ENCODE results near the gene TCOF1.
"Not testable (repeated sequence)": the region's sequence is repeated elsewhere in the genome, so short reads cannot be mapped to it uniquely, and the experiment has no call there.

TCOF1 gene

DNA sequence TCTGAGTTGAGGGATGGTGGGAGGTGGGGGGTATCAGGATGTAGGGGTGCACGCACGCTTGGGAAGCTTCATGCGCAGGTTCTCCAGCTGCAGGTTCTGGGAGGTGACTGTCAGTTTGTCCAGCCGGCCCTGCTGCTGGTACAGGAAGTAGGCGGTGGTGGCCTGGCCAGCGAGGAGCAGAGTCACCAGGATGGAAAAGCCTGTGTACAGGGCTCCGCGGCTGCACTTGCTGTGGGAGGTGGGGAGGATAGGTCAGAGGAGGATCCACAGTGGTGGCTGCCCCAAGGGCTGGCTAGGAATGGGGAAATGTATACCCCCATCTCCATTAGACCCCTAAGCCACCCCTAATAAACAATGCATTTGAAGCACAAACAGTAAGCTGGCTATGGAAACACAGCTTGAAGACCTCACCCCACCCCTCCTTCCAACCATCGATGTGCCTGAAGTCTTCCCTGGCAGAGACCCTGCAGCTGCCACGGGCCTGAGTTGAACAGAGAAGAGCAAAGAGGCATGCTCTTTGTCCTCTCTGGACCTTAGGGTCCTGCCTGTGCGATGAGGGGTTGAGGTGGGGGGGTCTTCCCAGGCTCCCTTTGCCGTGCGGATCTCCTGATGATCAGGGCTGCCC is 49.7 kb downstream of the TCOF1 start:
- DNase-seq = no peak

DNA sequence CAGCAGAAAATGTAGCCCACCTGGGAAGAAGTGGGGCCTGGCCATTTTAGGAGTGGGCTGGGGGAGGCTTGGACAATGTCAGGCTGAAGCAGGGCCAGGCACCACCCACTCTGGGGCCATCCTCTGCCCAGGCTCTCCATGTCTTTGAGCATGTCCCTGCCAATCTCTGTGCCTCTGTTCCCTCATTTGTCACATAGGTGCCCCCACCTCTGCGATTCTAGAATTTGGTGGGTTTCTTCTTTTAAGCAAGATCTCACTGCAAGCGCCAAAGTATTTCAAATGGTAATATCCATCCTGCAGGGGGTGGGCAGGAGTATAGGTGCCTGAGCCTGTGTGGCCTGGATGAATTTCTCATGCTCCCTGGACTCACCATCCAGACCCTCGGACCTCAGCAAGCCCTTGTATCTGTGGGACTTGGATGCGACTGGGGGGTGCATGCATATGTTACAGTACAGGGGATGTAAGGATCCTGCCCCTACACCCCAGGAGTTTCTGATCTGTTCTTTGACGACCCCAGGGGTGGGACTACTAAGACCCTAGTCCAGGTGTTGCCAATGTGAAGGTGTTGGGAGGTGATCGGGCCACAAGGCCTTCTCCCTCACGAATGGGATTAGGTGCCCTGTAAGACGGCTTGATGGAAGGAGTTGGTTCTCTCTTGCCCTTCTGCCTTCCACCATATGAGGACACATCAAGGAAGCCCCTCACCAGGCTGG is 50.9 kb downstream of the TCOF1 start:
- no peak for DNase-seq

DNA sequence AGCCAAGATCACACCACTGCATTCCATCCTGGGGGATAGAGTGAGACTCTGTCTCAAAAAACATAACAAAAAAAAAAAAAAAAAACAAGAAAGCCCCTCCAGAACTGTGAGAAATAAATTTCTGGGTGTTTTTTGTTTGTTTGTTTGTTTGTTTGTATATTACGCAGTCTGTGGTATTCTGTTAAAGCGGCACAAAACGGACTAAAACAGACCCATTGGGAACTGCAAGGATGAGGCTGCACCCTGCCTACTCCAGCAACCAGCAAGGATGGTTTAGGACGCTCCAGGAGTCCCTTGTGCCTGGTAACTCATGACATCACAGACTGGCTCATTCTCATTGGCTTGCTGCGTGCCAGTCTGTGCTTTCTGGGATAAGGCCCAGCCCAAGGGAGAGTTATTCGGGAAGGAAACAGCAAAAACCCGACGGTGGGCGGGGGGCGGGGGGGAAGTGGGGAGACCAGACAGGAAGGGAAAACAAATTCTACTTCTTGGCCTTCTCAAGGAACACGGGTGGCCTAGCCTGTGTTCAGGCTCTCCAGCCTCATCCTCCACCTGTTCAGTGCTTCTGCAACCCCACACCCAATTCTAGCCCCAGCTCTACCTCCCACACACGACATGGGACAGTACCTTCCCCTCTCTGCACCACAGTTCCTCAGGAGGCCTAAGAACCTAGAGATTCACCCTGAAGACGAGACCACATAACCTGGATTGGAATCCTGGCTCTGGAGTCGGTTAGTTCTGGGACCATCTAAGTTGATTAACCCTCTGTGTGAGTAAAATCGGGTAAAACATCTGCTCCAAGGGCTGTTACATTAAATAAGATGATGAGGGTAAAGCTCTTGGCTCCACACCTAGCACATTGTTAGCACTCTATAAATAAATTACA is 52.4 kb downstream of the TCOF1 start:
- no peak for DNase-seq

DNA sequence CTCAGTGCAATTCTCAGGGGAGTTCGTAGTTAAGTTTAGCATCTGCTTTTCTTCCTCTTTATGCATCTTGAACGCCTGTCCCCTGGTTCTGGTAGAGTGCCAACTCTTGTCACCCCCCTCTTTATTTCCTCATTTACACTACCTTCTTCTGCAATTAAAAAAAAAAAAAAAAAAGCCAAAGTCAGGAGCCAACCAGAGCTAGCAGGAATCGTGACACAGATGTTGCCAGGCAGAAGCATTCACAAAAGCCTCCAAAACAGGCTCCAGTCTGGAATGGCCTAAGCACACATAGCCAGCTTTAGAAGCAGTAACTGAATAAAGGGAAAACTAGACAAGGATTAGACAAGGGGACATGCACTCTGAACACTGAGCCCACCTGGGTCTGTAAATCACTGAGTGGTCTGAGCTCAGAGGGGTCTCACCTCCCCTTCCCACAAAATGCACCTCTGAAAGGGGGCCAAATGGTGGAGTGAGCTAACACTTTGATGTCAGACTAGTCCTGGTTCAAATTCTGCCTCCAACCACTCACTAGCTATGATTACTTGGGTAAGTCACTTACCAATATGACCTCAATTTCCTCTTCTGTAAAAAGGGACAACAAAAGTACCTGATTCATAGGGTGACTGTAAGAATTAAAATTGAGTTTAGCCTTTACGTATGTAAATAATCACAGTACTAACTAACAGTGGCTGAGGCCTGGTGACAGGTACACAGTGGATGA is 53.2 kb downstream of the TCOF1 start:
- DNase-seq = no peak

DNA sequence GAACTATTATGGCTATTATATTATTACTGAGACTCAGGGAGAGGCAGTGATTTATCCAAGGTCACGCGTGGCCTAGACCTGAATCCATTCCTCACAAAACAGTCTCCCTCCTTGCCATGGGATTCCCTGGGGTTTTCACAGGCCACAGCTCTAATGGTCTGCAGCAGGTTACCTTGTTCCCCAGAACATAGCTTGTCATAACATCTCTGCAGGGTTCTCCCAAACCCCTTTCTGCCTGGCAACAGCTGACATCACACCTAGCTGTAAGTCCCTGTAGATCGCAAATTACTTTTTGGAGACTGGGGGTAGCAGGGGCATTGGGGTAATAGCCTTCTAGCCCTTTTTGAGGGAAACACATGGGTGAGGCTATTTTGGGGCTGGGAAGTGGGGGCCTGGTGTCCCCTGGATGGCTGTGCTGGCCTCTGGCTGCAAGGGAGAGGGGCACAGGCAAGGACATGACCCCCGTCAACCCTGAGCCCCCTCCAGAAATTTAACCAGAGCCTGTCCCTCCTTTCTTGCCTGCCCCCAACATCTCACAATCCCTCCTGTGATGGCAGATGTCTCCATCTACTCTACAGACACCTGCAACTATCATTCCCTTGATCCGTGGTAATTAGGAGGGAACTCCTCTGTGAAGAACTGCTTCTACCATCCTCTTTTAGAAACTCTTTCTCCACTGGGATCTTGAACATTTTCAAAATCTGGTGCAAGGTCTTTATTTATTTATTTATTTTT is 53.9 kb downstream of the TCOF1 start:
- no peak for DNase-seq

DNA sequence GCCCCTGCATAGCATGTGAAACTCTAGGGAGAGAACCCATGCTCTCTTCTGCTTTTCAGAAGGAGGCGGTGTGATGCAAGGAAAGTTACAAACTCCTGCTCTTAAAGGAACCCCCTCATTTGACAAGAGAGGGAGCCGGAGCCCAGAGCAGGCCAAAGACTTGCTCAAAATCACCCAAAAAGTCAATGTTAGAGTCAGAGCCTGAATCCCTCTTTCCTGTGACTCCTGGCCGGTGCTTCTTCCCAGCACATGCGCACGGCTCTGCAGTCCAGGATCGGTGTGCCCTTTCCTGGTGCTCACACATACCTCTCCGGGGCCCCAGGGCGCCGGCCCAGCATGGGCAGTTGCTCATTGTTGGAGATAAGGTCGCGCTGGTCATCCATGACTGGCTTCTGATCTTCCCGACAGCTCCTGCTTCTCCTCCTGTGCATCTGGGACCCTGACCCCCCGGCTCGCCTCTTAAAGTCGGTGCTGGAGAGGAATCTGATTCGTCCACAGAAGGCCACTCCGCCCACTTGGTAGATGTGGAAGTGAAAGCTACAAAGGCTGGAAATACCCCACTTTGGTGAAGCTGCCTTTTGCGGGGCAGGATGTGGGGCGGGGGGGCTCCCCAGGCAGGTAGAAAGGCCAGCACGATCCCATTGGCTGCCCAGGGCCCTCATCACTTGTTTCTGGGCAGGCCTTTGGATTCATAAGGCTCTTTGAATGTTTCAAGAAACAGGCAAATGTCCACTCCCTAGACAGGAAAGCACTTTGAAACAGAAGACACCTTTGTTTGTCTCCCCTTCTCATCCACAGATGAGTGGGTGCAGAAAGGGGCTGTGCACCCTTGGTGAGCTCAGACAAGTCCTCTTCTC is 55.0 kb downstream of the TCOF1 start, which contains the start of gene CD74:
Gene CD74 (minus strand): TSS at position 592 of the 857 bp plus-strand sequence. CDS start 161 bp downstream, at position 431.
- no peak for DNase-seq

DNA sequence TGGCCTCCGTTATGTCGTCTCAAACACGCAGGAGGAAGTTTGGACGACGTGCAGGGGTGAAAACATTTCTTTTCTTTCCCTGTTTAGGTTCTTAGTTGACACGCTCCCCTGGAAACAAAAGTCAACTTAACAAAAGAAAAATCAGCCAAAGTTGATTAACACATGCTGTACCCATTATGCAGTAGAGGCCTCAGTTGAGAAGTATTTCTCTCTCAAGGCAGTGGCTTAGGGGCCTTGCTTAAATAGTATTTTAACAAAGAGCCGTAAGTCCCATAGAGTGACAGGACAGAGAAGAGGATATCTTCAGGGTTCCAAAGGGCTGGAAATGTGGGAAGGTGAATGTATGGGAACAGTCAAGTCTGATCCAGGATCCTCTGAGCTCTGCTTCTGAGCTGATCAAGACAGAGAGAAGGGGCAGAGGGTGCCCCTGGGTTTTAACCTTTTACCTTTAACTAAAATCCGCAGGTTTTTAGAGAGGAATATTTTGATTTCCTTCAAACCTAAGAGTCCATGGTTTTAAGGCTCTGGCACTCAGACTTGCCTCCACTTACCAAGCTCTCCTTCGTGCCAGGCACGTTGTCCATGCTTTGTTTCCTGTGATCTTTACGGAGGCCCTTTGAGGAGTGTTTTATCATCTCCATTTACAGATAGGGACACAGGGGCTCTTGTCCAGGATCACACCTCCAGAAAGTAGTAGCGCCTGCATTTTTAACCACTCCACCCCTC is 55.8 kb downstream of the TCOF1 start:
- DNase-seq = no peak

DNA sequence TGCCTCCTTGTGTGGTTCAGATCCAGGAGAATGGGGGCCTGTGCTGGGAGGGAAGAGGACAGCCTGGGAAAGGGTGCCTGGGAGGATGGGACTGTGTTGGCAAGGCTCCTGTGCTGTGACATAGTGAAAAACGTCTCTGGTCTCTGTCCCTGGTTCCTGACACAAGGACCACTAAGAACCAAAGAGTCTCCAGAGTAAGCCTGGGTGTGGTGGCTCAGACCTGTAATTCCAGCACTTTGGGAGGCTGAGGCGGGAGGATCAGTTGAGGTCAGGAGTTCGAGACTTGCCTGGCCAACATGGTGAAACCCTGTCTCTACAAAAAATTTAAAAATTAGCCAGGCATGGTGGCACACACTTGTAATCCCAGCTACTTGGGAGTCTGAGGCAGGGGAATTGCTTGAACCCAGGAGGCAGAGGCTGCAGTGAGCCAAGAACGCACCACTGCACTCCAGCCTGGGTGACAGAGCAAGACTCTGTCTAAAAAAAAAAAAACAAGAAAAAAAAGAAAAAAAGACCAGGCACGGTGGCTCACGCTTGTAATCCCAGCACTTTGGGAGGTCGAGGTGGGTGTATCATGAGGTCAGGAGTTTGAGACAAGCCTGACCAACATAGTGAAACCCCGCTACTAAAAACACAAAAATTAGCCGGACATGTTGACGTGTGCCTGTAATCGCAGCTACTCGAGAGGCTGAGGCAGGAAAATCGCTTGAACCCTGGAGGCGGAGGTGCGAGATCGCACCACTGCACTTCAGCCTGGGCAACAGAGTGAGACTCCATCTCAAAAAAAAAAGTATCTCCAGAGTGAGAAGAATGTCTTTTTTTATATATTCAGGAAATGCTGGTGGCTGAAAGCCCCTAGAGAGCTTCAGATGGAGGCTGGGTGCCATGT is 56.6 kb downstream of the TCOF1 start:
- not testable (repeated sequence) for DNase-seq

DNA sequence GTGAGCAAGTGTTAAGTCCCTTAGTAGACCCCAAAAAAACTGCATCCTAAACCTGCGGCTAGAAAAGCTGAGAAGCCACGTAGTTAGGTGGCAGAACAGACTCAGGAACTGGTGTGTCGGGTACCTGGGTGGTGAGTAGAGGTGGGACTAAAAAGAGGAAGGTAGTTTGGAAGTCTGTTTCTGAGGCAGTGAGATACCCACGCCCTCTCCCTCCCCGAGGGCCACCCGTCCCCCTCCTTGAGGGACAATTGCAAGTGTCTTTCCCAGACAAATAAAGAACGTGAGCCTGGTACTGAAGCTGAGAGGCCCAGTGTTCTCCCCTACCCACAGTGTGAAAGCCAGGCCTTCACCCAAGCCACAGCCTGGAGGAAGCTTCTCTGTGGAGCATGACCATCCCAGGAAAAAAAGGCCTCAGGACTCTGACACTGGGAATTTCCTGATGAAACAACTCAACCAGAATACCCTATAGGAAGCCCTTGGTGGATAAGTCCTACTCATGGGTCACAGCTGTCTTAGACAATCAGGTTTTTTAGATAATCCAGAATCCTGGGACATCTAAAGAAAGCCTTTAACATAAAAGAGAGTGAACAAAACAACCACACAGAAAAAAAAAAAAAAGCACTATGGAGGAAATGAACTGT is 62.3 kb downstream of the TCOF1 start:
- DNase-seq = no peak

DNA sequence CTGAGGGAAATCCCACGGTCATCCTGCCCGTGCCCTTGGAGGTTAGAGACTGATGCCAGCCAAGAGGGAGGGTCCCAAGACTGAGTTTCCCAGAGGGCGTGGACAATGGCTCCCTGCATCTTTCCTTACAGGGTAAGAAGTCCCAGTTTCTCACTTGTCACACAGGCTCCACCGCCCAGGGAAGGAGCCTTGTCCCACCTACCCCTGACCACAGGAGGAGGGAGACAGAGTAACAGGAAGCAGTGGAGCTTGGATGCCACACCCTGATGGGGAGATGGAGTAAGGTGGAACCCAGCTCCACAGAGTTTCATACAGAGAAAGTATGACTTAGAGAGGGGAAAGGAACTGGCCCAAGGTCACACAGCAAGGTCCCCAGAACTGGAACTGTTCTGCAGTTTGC is 64.6 kb downstream of the TCOF1 start:
- DNase-seq = no peak

DNA sequence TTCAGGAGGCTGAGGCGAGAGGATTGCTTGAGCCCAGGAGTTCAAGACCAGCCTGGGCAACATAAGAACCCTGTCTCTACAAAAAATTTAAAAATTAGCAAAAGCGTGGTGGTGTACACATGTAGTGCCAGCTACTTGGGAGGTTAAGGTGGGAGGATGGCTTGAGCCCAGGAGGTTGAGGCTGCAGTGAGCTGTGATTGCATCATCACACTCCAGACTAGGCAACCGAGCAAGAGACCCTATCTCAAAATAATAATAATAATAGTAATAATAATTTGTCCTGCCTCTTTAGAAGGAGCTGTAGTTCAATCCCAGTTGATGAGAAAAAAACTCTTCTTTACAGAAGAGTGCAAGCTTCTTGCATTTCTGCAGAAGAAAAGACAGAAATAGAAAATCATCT is 65.3 kb downstream of the TCOF1 start:
- no peak for DNase-seq

DNA sequence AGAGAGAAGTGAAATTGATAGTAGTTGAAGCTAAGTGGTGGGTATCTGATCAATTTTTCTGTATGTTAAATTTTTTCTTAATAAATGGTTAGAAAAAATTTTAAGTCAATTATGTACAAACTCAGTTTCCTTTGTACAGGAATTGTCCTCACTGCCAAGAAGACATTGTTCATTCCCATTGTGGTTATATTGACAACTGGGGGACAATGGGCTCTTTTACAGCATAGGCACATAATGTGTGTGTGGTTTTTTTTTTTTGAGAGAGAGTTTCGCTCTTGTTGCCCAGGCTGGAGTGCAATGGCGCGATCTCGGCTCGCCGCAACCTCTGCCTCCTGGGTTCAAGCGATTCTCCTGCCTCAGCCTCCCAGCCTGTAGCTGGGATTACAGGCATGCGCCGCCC is 68.7 kb downstream of the TCOF1 start:
- not testable (repeated sequence) for DNase-seq

DNA sequence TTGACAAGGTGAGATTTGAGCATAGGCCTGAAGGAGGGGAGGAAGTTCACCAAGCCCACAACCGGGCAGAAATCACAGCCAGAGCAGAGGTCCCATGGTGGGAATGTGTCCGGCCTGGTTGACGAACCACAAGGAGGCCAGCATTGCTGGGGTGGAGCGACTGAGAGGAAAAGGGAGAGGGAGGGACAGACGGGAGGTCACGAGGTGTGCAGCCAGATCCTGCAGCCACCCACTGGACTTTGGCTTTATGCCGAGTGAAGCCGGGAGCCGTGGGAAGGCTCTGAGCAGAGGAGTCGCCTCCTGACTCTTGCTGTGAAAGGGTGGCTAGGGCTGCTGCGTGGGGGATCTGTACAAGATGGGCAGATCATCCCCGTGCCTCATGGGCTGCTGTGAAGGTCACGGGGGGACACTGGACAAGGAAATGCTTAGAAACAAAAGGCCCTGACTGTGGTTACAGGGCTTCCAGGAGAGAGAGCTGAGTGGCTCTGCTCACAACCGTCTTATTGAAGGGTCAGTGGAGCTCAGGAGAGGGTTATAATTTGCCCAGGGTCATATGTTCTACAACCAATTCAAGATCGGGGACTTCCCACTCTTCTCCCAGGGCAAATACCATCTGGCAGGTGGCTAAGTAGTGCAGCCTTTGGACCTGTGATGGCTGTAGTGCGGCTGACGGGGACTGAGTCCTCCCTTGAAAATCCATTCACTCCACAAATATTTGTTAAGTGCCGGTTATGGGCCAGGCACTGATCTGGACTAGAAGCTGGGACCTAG is 70.8 kb downstream of the TCOF1 start:
- DNase-seq = no peak

DNA sequence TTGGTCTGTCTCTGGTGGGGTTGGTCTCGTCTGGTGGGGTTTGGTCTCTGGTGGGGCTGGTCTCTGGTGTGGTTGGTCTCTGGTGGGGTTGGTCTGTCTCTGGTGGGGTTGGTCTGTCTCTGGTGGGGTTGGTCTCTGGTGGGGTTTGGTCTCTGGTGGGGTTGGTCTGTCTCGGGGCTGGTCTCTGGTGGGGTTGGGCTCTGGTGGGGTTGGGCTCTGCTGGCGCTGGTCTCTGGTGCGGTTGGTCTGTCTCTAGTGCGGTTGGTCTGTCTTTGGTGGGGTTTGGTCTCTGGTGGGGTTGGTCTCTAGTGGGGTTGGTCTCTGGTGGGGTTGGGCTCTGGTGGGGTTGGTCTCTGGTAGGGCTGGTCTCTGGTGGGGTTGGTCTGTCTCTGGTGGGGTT is 71.5 kb downstream of the TCOF1 start:
- DNase-seq = no peak

DNA sequence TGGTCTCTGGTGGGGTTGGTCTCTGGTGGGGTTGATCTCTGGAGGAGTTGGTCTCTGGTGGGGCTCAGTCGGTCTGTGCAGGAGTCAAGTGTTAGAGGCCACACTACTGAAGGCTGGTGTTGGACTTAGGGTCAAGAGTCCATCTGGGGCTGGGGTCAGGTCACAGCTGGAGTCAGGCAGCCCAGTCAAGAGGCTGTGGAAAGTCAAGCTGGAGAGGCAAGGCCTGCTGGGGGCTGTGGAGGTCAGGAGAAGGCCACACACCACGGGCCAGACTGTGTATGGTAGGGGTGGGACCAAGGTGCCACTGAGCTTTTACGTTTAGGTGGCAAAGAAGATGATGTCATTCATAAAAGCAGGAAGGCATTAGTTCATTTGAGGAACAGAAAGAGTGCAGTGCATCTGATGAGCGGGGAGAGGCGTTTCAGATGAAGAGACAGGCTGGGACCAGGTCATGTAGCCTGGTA is 71.9 kb downstream of the TCOF1 start:
- DNase-seq = no peak

DNA sequence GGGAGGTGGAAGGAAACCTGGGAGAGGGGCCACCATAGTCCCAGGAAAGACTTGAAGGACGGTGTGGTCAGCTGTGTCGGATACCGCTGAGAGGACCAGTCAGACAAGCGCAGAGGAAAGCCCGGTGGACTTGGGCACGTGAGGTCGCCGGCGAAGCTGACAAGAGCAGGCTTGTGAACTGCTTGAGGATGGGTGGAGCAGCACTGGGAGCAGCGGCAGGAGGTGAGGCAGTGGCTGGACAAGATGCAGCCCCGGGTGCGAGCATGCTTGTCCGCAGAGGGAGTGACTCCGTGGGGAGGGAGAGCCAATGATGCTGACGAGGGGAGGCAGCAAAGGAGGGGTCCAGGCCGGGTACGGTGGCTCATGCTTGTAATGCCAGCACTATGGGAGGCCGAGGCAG is 73.6 kb downstream of the TCOF1 start:
- no peak for DNase-seq

DNA sequence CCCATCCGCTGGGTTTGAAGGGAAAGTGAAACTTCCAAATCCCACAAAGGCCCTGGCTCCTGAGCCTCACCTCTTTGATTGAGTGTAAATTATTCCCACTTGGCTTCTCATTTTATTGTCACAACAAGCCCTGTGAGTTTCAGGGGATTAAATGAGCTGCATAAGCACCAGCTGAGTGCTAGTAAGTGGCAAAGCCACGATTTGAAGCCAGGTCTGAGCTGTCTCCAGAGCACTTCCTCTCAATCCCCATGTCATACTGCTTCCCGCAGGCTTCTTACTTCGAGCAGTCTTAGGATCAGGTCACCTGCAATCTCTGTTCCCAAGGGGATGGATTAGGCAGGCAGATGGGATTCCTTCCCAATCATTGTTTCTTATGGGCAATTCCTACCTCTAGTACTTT is 74.1 kb downstream of the TCOF1 start:
- DNase-seq = no peak

DNA sequence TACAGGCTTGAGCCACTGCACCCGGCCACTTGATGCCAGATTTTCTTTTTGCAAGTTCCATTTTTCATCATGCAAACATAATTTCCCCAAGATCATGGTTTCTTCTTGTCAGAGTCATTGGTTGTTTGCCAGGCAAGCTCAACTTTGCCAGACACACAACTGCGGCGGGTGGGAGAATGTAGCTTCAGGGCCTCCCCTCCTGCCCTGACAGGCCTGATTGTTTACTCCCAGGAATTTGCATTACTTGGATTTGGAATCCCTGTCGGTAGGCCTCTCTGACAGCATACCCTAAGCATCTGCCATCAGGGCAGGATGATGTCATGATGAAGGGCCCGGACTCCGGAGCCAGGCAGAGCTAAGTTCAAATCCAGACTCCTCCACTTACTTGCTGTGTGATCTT is 77.0 kb downstream of the TCOF1 start:
- DNase-seq = no peak
